HT1080 (cell line): ENCODE data around the gene ICOS. TPM values are rescaled to one million over a fixed set of nuclear protein-coding genes. Genes with fewer than 3 reads are reported as not detected.
"Not testable (repeated sequence)": the region's sequence is repeated elsewhere in the genome, so short reads cannot be mapped to it uniquely, and the experiment has no call there.

Experiments
- DNase-seq: peaks from one replicate; pipeline ENCODE4 v3.0.0-alpha.2; 2015; ENCODE audit warnings: low read depth
- total RNA-seq: library from RNA; depleted of rRNA; stranded (reverse); fragments of >200 nt; shearing (Covaris generic); gene quantifications from 2 replicates; pipeline ENCODE4 v1.2.3, GENCODE V29; 2014

Gene ICOS
- total RNA-seq, 1 experiment from 2014 or later, result not detected

- DNase-seq, result no peak
Measured at GRCh38 chr2:203916756-203917155, 19.8 kb upstream of the ICOS start.

GRCh38 chr2:203918264-203918663 lies 18.3 kb upstream of the ICOS start:
- no peak for DNase-seq

- no peak for DNase-seq
Measured at GRCh38 chr2:203918839-203919238, 17.7 kb upstream of the ICOS start.

- DNase-seq, result no peak
Measured at GRCh38 chr2:203925512-203926158, 10.9 kb upstream of the ICOS start.

GRCh38 chr2:203928849-203929248 lies 7.7 kb upstream of the ICOS start:
- peak; percentile 45 for DNase-seq

GRCh38 chr2:203931262-203931661 lies 5.3 kb upstream of the ICOS start:
- not testable (repeated sequence) for DNase-seq

GRCh38 chr2:203934041-203934492 lies 2.5 kb upstream of the ICOS start:
- DNase-seq, result no peak

GRCh38 chr2:203934711-203935438 lies 1.7 kb upstream of the ICOS start:
- DNase-seq, result no peak

GRCh38 chr2:203935568-203935967 lies 995 bp upstream of the ICOS start:
- no peak for DNase-seq

GRCh38 chr2:203936949-203937348 lies 386 bp downstream of the ICOS start:
- DNase-seq, result no peak

- no peak for DNase-seq
Measured at GRCh38 chr2:203937788-203938187, 1.2 kb downstream of the ICOS start.

- DNase-seq, result no peak
Measured at GRCh38 chr2:203940039-203940438, 3.5 kb downstream of the ICOS start.

GRCh38 chr2:203943493-203944382 lies 7.2 kb downstream of the ICOS start:
- DNase-seq, result not testable (repeated sequence)

- no peak for DNase-seq
Measured at GRCh38 chr2:203948733-203949132, 12.2 kb downstream of the ICOS start.

GRCh38 chr2:203949228-203949627 lies 12.7 kb downstream of the ICOS start:
- peak; percentile 48 for DNase-seq

- DNase-seq, result no peak
Measured at GRCh38 chr2:203951366-203951902, 14.9 kb downstream of the ICOS start.

GRCh38 chr2:203959265-203959664 lies 22.7 kb downstream of the ICOS start:
- DNase-seq, result no peak

- DNase-seq, result no peak
Measured at GRCh38 chr2:203959672-203960071, 23.1 kb downstream of the ICOS start.

- no peak for DNase-seq
Measured at GRCh38 chr2:203960811-203961210, 24.2 kb downstream of the ICOS start.

GRCh38 chr2:203965190-203965589 lies 28.6 kb downstream of the ICOS start:
- not testable (repeated sequence) for DNase-seq

- DNase-seq, result no peak
Measured at GRCh38 chr2:203971251-203971650, 34.7 kb downstream of the ICOS start.

- DNase-seq, result no peak
Measured at GRCh38 chr2:203972066-203972465, 35.5 kb downstream of the ICOS start.
